NT2/D1 (cell line): Measurements from ENCODE around the gene TEX22.

Source experiments
- SUZ12 ChIP-seq: IDR thresholded peaks from 2 replicates; pipeline ENCODE4 v1.6.1; 2011; ENCODE audit not compliant: insufficient read length, insufficient read depth; ENCODE audit errors: extremely low read depth
- YY1 ChIP-seq: IDR thresholded peaks from 2 replicates; pipeline ENCODE4 v1.6.1; 2011; ENCODE audit not compliant: insufficient read length, insufficient read depth
- ZNF274 ChIP-seq: IDR thresholded peaks from 2 replicates; pipeline ENCODE4 v1.6.1; 2011; ENCODE audit warnings: mild to moderate bottlenecking, low read depth, low read length

DNA sequence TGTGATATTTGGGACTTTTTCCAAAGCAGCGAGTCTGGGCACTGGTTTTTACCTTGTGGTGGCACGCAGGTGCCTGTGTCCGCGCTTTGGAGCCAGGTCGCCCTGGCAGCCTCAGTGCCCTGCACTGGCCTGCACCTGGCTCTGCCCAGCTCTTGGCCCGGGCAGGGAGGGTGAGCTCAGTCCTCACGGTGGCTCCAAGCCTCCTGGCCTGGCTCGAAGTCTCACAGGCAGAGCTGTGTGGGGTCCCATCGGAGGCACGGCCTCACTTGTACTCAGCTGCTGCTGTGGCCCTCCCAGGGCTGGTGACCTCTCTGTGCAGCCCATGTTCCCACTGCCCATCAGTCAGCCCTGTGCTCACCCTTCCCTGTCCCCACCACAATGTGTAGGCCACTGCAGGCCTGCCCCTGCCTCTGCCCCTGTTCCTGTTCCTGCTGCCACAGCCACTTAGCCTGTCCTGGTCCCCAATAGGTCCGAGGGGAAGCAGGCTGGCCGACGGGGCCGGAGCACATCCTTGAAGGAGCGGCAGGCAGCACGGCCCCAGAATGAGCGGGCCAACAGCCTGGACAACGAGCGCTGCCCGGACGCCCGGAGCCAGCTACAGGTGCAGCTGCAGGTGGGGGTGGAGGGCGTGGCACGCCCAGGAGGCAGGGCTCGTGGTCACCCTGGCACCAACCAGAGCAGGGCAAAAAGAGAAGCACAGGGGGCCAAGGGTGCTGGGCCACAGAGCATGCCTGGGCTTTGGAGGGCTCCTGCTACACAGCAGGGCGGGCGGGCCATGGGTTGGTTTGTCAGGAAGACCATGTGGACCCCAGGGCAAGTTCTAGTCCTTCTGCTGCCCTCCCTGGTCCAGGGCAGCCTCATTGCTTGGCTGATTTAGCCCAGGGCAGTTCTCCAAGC lies 16.6 kb upstream of the TEX22 start:
- TF ChIP-seq YY1 = no peak
- TF ChIP-seq SUZ12 = no peak
- no peak for TF ChIP-seq ZNF274
